ENCODE data around the gene NDST1.

- TF ChIP-seq, protein P1, sequence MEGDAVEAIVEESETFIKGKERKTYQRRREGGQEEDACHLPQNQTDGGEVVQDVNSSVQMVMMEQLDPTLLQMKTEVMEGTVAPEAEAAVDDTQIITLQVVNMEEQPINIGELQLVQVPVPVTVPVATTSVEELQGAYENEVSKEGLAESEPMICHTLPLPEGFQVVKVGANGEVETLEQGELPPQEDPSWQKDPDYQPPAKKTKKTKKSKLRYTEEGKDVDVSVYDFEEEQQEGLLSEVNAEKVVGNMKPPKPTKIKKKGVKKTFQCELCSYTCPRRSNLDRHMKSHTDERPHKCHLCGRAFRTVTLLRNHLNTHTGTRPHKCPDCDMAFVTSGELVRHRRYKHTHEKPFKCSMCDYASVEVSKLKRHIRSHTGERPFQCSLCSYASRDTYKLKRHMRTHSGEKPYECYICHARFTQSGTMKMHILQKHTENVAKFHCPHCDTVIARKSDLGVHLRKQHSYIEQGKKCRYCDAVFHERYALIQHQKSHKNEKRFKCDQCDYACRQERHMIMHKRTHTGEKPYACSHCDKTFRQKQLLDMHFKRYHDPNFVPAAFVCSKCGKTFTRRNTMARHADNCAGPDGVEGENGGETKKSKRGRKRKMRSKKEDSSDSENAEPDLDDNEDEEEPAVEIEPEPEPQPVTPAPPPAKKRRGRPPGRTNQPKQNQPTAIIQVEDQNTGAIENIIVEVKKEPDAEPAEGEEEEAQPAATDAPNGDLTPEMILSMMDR (IDR thresholded peaks at IDR 0.05; ENCODE audit: borderline replicate concordance, extremely low read depth, low read length, poor library complexity, severe bottlenecking) = no peak
- TF ChIP-seq EZH2 (IDR thresholded peaks at IDR 0.05; ENCODE audit: borderline replicate concordance, low read depth, low read length, severe bottlenecking) = no peak
Measured at GRCh38 chr5:150503977-150504620, 3.8 kb upstream of the NDST1 start.
